ENCODE results near the gene MAOA.
A peak's percentile ranks its signal among the peaks of the same experiment; 100 is the strongest.
"Not testable (repeated sequence)": the region's sequence is repeated elsewhere in the genome, so short reads cannot be mapped to it uniquely, and the experiment has no call there.

MAOA gene

DNA sequence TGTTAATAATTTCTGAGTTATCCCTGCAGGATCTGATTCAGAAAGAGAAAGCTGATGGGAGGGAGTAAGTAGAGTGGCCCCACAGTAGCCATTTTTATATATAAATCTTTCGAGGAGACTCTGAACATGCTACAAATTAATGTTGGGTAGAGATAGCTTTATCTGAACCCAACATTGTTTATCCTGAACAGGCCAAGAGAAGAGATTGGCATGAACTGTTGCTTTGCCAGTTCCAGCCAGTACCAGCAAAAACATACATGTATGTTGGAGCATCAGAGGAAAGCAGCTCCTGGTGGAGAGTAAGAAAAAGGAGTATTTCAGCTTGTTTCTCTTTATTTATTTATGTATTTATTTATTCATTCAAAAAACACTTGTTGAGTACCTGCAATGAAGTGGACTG lies 1.6 kb downstream of the MAOA start:
- no peak for DNase-seq
- in situ Hi-C loops (cut with MboI; ENCODE audit: low pct_unique_long_range_greater_than_20kb, low sequenced_read_pairs): no loop called here

DNA sequence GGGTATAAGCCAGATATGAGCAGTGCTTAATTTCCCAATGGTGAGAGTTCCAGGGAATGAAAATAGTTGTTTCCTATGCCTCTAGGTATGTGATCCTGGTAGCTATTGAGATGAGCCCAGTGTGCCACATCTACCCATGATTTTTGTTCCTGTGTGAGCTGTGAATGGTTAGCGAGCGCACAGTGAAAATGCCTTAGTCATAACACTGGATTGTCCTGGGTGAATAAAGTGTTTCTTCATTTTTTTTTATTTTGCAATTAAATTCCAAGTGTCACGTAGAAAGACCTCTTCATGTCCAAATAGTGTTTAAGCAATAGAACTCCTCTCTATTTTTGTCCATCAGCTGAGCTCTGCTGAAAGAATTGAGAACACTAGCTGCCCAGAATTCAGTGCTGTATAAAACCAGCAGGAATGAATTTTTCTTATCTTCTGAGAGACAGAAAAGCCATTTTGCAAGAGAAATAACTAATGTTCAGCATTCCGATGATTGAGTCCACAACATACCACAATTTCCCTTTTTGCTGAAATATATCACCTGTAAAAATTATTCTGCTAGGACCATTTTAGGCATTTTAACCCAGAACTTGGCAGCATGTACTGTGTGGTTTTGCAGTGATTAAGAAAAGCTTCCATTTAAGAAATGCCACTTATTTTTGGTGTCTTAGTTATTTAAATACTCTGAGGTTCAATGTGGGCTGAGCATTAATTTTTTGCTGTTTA lies 5.6 kb downstream of the MAOA start:
- in situ Hi-C loops (cut with MboI; ENCODE audit: low pct_unique_long_range_greater_than_20kb, low sequenced_read_pairs): no loop called here
- DNase-seq: no peak

DNA sequence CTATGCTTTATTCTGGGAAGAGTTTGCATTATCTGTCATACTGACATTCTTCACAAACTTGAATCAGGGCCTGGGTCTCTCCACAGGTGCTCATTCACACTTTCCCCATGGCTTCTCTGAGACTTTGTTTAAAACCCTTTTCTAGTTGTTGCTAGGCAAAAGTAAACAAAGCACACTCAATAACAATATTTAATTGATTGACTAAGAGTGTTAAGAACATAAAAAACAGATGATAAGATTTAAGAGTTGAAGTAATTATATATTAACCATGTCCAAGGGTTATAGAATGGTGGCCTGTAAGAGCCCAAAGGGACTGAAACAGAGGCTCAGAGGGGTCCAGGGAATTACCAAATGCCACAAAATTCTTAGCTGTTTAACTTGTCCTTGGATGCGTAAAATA lies 7.1 kb downstream of the MAOA start:
- in situ Hi-C loops (cut with MboI; ENCODE audit: low pct_unique_long_range_greater_than_20kb, low sequenced_read_pairs): no loop called here
- DNase-seq: no peak

DNA sequence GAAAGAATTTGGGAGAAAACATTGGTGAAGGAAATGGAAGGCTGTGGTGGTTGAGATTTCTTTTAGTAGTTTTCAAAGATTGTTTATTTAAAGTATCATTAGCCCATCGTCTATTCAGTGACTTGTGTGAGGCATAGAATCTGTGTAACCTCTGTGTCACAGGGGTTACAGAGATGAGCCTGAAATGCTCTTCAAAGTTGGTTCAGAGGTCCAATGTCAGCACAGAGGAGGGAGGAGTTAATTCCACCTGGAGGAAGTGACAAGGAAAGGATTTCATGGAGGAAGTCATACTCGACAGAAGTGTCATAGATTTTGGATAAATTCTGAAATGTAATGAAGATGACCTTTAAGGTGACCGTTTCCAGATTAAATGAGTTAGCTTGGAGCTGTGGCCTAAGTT lies 8.2 kb downstream of the MAOA start:
- DNase-seq: no peak
- in situ Hi-C loops (cut with MboI; ENCODE audit: low pct_unique_long_range_greater_than_20kb, low sequenced_read_pairs): no loop called here

DNA sequence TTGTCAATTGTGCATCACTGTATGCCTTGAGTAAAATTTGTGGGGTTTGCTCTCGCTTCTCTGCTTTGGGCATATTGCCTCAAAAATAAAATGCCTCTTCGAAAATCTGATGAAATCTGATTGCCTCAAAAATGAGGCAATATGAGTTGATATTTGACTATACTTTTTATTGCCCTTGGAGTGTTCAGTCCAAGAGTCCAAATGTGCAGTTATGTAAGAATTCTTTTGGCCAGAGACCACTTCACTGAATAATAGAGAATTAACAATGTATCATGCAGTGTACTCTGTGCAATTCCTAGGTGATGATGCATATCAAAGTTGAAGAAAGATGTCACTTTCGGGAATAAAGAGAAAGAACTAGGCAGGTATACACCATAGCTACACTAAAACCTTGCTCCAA lies 8.6 kb downstream of the MAOA start:
- in situ Hi-C loops (cut with MboI; ENCODE audit: low pct_unique_long_range_greater_than_20kb, low sequenced_read_pairs): no loop called here
- no peak for DNase-seq

DNA sequence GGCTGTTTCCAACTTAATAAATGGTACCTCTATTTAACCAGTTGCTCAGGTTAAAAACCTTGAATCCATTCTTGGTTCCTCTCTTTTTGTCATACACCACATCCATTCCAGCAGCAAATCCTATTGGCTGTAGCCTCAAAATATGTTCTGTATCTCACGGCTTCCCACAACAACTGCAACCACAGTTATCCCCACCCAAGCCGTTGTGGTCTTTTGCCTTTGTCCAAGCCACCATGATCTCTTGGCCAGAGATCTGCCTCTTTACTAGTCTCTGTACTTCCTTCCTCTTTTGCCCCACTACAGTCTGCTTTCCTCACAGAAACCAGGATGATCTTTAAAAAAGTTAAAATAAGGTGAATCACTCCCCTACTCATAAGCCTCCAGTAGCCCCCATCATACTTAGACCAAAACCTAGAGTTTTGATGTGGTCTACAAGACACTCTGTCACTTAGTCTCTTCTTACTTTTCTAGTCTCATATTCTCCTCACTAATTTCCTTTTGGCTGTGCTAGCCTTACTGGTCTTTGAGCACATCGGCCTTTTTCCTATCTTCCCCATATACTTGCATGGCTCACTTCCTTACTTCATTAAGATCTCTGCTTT lies 10.3 kb downstream of the MAOA start:
- peak; percentile 87 for DNase-seq
- in situ Hi-C loops (cut with MboI; ENCODE audit: low pct_unique_long_range_greater_than_20kb, low sequenced_read_pairs): no loop called here

DNA sequence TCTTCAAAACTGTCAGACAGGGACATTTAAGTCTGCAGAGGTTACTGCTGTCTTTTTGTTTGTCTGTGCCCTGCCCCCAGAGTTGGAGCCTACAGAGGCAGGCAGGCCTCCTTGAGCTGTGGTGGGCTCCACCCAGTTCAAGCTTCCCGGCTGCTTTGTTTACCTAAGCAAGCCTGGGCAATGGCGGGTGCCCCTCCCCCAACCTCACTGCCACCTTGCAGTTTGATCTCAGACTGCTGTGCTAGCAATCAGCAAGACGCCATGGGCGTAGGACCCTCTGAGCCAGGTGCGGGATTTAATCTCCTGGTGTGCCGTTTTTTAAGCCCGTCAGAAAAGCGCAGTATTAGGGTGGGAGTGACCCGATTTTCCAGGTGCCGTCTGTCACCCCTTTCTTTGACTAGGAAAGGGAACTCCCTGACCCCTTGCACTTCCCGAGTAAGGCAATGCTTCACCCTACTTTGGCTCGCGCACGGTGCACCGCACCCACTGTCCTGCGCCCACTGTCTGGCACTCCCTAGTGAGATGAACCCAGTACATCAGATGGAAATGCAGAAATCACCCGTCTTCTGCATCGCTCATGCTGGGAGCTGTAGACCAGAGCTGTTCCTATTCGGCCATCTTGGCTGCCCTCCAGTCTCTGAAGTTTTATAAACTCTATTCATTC lies 20.0 kb downstream of the MAOA start:
- DNase-seq; in situ Hi-C loops (cut with MboI; ENCODE audit: low pct_unique_long_range_greater_than_20kb, low sequenced_read_pairs): not testable (repeated sequence)

DNA sequence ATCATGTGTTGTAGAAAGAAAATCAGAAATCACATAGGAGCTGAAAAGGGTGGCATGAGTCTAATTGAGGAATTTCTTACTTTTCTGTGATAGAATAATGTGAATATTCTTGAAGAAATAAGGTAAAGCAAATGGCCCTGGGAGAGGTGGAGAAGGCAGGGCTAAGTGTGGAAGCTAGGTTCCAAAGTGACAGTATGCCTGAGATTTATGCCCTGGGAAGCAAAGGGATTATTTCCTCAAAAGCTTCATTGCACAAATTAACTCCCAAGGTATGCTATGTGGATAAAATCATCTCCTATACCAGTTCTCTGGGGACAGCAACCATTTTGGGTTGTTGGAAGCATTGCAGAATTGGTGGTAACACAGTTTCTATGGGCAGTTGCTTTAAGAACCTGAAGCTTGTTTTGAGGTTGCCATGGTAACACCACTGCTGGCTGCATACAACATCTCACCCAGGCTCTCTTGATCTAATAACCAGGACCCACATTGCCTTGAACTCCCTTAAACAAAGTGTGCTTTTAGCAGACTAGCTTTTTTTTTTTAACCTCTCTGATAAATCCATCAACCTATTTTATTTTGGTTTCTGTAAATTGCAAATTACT lies 21.0 kb downstream of the MAOA start:
- in situ Hi-C loops (cut with MboI; ENCODE audit: low pct_unique_long_range_greater_than_20kb, low sequenced_read_pairs): no loop called here
- peak; percentile 37 for DNase-seq

DNA sequence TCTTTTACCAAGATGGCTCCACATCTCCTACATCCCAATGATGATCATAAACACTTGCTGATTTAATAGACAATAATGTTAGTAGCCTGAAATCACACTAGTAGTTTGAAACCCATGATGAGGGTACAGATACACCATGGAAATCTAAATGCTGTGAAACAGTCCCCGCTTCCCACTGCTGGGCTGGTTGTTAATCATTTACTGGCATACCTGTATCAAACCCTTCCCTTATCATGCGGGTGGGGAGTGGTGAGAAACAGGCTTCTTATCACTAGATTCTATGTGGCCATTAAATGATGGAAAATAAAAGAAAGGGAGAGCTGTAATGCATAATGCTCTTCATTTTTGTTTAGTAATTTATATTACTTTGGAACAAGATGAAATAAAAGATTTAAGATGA lies 21.9 kb downstream of the MAOA start:
- in situ Hi-C loops (cut with MboI; ENCODE audit: low pct_unique_long_range_greater_than_20kb, low sequenced_read_pairs): no loop called here
- no peak for DNase-seq

DNA sequence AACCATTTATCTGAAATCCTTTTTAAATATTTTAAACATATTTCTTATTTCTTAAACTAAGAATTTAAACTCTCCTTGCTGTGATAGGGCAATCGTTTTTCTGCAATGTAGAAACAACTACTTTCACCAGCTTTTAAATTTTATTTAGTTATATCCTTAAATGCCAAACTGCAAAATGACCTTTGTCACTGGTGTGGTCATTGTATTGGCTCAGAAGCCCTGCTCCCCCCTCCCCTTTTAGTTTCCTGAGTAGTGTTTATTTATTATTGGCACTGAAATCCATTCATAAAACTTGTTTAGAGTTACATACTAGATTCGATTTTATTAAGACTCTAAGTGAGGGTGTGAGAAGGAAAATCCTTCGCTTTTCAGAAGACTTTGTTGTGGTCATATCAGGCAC lies 23.0 kb downstream of the MAOA start:
- in situ Hi-C loops (cut with MboI; ENCODE audit: low pct_unique_long_range_greater_than_20kb, low sequenced_read_pairs): no loop called here
- DNase-seq: no peak

DNA sequence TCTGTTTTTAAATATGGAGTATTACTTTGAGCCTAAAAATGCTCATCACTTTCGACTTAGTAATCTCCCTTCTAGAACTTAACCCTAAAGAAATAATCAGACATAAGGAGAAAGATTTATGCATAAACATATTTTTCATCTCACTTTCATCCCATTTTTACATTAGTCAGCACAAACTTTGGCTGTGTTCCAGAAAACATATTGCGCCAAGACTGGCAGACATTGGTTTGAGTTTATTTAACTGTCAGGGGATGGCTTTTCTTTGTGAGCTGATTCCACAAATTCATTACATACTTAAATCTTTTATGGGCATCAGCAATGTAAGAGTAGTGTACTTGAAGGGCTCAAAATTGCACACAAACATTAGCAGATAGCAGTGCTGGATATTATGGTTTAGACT lies 23.7 kb downstream of the MAOA start:
- in situ Hi-C loops (cut with MboI; ENCODE audit: low pct_unique_long_range_greater_than_20kb, low sequenced_read_pairs): no loop called here
- DNase-seq: no peak

DNA sequence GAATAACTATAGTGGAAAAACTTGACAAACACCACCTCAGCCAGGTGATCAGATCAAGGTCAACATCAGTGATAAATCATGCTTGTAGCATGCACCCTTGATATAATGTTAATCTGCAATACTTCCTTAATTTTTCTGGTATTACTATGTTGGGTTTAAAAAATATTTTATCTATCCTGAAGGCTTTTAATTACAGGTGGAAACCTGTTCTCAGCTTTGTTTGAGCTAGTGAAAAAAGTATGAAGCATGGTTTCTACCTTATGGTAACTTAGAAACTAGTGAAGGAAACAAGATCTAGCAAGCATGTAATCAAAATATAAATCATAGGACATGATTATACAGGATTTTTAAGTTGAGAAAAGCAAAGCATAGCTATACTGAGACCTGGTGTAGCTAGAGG lies 26.6 kb downstream of the MAOA start:
- no peak for DNase-seq
- in situ Hi-C loops (cut with MboI; ENCODE audit: low pct_unique_long_range_greater_than_20kb, low sequenced_read_pairs): no loop called here

DNA sequence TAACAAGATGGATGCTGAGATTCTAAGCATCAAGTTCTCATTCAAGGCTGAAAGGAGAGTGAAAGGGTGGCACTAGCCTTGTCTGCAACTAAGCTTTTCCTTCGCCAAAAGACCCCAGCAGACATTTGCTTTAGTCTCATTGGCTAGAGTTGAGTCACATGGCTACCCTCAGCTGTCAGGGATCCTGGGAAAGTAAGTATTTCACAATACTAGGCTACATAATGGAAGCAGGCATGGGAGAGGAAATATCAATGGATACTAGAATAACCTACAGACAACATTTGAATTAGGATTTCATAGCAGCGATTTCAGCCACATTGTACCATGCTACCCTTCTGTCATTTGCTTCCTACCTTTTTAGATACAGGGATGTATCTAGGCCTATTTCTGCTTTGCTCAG lies 29.1 kb downstream of the MAOA start:
- in situ Hi-C loops (cut with MboI; ENCODE audit: low pct_unique_long_range_greater_than_20kb, low sequenced_read_pairs): no loop called here
- DNase-seq: no peak

DNA sequence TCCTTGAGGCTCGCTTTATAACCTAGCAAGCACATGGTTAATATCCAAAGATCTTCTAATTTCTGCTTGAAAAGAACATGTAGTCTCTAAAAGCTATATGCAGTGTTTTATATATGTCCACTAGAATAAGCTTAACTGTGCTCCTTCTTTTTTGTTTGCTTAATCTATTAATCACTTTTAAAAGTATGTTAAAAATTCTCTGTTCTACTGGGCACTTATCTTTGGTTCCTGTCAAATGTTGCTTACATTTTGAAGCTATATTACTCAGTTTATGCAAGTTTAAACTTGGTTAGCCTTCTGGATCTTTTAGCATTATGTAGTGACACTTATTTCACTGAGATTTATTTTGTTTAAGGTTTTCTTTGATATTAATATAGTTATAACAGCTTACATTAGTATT lies 32.5 kb downstream of the MAOA start:
- in situ Hi-C loops (cut with MboI; ENCODE audit: low pct_unique_long_range_greater_than_20kb, low sequenced_read_pairs): no loop called here
- DNase-seq: no peak

DNA sequence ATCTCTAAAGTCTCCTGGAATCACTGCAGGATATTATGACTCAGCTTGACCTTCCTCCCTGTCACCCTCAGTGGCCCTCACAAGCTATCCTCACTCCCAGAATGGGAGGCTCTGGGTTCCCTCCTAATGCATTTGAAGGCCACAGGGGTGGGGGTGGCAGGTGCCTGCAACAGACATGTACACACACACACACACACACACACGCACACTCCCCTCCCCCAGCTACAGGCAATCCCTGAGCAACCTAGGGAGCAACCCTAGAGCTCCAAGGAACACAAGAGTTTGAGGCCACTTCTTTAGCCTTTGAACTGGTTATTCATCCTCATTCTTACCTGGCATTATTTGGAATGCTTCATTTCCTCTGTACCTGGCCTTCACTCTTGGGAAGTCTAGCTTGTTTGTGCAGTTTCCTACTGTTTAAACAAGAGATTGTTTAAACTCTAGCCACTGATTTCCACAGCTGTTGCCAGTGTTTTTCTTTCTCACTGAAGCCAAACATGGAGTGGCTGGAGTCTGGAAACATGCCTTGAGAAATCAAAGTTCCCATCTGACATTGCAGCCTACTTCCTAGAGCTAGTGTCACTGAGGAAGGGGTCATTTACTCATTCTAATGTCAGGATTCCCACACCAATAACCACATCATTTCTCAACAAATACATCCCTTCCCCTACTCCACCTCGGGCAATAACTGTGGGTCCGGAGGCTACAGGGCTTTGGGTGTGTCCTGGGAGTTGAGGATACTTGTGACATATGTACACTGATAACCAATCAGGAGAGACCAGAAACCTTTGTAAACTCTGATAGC lies 37.7 kb downstream of the MAOA start:
- in situ Hi-C loops (cut with MboI; ENCODE audit: low pct_unique_long_range_greater_than_20kb, low sequenced_read_pairs): no loop called here
- no peak for DNase-seq

DNA sequence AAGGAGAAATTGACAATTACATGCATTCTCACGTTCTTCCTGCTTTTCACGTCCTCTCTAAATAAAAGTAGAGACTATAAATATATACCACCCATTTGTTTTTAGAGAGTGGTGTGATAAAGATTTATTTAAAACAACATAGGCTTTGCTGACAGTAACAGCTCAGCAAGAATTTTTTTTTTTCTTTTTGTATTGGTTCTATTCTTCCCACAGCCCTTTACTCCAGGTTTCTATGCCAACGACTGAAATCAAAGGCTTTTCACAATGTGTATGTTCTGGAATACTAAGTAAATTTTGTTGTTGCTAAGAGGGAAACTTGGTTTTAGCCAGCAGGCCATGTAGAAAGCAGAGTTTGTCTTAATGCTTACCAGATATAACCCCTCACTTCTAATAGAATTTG lies 43.4 kb downstream of the MAOA start:
- no peak for DNase-seq
- in situ Hi-C loops (cut with MboI; ENCODE audit: low pct_unique_long_range_greater_than_20kb, low sequenced_read_pairs): no loop called here

DNA sequence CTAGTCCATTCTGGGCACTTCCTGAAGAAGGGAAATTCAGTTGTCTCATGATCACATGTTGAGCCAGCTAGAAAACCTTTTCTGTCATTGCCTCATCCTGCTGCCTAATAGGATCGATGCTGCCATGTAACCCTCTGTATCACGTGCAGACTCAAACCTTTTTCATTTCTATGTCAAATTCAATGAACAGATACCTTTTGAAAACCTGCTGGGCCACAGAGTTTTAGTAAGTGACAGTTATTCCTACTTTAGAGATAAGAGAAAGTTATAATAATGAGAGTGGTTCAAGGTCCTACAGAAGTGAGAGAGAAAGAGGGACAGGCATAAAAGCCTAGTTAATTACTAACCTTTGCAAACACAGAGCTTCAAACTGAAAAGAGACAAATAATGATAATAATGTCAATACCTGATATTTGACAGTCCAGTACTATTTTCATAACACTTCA lies 46.0 kb downstream of the MAOA start:
- in situ Hi-C loops (cut with MboI; ENCODE audit: low pct_unique_long_range_greater_than_20kb, low sequenced_read_pairs): no loop called here
- DNase-seq: no peak

DNA sequence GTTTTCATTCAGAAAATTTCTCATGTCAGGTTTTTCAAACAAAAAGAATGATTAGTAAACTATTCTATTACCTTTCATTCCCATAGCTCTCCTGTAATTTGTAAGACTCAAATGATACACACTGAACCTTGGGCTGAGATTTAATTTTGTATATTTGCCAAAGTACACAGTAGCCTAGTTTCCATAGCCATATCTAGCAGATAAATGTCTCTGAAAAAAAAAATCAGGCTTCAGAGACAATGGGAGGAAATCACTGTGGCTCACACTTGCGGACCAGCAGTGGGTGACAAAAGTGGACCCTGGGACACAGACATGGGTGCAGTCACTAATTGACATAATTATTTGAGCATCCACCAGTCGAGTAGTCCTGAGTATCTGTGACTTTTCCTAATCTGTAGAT lies 46.6 kb downstream of the MAOA start:
- no peak for DNase-seq
- in situ Hi-C loops (cut with MboI; ENCODE audit: low pct_unique_long_range_greater_than_20kb, low sequenced_read_pairs): no loop called here

DNA sequence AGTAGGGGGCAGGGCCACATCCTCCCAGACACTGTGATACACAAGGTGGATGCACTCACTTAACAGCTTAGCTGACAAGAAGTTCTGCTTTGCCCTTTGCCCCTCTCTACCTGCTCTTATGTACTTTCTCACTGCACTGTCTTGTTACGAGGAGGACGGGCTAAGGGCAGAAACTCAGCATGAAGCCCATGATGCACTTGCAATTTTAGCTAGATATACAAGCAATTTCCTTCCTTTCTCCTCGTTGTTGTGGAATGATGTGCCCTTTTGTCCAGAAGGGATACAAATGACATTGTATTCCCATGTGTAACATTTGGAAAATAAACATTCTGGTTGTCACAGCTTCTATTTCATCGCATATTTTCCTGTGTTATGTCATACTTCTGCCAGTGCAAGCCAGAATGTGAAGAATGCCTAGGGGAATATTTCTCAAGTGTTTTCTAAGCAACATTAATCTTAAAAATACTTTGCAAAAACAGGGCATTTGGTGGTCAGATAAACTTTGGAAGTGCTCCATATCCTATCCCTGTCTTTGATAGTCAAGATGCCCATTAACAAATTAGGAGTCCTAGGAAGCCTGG lies 47.2 kb downstream of the MAOA start:
- no peak for DNase-seq
- in situ Hi-C loops (cut with MboI; ENCODE audit: low pct_unique_long_range_greater_than_20kb, low sequenced_read_pairs): no loop called here
